GM15510 (cell line): Measurements from ENCODE around the gene TAS2R41.

Experiments used
- POLR2A ChIP-seq: IDR thresholded peaks from 3 replicates; pipeline ENCODE4 v1.6.1; 2011; ENCODE audit warnings: borderline replicate concordance; ENCODE audit not compliant: insufficient read length; ENCODE audit errors: extremely low read depth

TAS2R41 gene

DNA sequence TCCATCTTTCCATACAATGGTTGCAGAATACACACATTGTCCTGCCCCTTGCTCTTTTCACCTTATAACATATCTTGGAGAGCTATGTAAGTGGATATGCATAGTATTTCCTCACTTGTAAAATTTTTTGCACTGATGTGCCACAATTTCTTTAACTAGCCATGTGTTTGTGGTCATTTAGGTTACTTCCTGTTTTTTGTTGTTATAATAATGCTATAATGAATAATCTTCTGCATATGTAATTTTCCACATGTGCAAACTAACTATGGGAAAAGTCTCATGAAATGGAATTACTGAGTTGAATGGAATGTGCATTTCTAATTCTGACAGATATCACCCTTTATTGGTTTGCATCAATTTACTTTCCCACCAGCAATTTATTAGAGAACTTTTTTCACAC is 2.8 kb downstream of the TAS2R41 start:
- TF ChIP-seq POLR2A, result no peak

DNA sequence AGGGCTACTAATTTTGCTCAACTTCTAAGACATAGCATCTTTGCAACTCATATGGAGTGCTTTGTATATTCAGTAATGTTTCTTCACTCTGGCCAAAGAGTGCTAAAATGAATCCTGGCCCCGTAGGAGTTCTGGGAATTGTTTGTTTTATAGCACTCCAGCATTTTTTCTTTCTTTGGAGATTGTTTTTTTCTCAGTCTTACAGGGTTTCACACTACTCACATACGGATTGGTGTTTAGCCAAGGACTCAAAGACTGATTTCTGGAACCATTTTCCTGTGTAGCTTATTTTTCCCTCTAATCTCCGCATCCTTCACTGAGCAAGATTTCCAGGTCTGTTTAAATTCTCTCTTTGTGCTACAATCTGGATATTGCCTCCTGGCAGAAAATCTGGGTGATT is 6.4 kb downstream of the TAS2R41 start:
- no peak for TF ChIP-seq POLR2A

DNA sequence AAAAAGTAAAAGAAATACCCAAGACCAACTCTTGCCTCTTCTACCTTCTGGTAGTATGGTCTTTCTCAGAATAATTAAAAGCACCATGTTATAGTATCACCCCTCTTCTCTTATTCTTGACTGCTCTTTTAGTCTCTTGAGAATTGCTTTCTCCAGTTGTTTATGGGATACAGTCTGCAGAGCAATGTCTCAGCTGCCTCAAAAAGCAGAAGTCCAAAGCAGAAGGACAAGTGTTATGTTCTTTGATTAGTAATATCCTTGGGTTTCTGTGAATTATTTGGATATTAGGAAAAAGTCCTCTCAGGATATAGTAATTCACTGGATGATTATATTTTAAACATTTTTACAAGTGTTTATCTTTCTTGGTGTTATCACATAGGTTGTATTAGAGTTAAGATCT is 7.4 kb downstream of the TAS2R41 start:
- no peak for TF ChIP-seq POLR2A

DNA sequence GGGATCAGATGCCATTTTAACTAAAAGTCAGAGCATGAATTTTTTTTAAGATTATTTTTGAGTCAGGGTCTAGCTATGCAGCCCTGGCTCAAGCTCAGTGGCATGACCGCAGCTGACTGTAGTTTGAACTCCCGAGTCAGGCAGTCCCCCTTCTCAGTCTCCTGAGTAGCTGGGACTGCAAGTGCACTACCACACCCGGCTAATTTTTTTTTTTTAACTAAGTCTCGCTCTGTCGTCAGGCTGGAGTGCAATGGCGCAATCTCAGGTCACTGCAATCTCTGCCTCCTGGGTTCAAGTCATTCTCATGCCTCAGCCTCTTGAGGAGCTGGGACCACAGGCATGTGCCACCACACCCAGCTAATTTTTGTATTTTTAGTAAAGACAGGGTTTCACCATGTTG is 7.8 kb downstream of the TAS2R41 start:
- TF ChIP-seq POLR2A, result no peak

DNA sequence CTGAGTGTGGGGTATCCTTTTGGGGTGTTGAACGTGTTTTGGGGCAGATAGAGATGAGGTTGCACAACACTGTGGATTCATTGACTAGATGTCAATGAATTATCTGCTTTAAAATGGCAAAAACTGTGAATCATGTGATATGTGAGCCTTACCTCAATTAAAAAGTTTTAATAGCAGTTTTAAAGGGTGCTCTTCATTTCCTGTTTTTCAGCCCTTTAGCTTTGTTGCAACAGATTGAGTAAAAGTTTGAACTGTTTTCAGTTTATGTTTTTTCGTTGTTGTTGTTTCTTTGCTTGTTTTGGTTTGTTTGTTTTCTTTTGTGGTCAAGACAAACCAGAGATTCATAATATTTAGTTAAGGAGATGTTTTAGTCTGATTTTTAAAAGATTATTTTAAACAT is 9.4 kb downstream of the TAS2R41 start:
- TF ChIP-seq POLR2A, result no peak

DNA sequence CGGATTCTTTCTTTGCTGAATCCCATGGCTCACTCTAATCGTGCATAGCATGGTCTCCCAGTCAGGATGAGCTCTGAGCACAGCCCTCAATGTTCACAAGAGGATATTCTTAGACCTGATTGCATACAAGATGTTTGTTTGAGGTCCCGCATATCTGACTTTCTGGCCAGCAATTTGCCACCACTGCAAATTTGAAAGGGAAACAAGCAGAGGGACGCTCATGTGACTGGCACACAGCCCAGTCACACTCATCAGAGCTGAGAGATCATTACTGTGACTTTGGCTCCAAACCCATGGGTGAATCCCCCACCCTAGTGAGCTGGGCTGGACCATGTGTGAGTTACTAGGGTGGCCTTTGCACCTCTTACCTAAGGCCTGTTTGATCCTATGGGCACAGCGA is 9.9 kb downstream of the TAS2R41 start:
- no peak for TF ChIP-seq POLR2A

DNA sequence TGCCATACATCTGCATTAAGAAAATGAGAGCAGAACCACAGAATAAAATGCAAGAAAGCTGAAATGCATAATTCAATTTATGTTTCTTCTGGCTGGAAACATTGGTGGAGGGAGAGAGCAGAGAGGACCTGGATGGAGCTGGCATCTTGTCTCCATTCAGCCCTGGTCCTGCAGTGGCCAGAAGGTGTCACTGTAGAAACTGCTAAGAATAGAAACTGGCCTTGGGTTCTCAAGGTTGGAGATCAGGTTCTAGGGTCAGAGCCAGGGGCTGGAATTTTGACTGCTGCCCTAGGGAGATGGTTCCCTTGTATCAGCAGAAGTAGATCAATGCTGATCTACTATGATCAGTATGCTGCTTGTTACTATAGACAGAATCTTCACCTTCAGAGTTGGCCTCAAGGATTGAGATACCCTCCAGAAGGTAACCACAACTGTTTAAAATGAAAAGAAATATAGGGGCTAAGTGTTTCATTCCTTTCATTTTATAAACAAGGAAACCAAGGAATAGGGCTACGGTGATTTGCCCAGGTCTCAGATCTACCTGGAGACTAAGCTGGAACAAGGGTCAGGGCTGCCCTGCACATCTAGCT is 13.1 kb downstream of the TAS2R41 start:
- no peak for TF ChIP-seq POLR2A

DNA sequence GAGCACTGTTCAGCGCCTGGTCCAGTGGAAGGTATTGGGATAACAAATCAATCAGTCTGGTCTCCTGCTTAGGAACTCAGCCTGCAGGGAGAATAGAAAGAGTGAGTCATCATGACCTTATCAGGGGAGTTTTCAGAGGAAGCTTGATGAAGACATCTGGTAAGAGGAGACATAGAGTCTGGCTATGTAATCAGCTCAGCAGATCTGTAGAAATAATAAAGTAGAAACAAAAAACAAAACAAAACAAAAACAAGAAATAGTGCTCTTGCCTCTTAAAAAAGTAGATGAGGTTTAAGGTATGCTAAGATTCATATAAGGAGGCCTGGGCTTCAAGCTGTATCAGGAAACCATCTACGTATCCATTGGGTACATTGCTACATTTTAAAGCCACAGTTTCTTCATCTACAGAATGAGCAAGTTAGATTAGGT is 14.4 kb downstream of the TAS2R41 start:
- no peak for TF ChIP-seq POLR2A

DNA sequence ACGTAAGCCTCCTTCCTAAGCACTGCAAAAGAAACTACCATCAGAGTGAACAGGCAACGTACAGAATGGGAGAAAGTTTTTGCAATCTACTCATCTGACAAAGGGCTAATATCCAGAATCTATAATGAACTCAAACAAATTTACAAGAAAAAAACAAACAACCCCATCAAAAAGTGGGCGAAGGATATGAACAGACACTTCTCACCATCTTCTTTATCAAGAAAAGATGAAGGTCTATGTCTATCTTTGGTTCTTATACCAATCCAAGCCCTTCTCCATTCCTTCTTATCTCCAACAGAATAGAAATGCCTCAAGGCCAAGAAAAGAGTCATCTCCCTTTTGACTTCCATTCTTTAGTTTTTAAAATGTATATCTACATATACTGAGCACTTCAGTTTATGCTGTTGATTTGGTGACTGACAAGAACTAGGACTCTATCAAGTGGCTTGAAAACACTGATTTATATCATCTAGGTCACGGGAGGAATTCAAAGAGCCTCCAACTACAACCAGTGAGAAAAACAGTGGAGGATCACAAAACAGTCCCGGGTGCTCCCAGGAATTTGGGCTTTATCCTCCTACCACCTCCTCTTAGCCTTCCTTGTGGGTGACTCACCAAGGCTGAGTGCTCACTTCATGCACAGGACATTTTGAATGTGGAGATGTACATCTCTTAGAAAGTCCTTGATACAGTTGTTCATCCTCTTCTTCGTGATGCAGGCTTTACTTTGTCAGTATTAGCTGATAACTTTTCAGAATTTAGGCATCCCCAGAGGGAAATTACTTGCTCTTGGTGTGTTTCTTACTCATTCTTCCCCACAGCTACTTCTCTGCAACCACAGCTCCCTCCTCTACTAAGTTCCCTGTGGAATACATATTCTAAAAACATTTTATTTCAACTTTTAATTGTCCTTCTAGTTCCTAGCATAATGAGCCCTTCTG is 15.4 kb downstream of the TAS2R41 start:
- TF ChIP-seq POLR2A, result no peak

DNA sequence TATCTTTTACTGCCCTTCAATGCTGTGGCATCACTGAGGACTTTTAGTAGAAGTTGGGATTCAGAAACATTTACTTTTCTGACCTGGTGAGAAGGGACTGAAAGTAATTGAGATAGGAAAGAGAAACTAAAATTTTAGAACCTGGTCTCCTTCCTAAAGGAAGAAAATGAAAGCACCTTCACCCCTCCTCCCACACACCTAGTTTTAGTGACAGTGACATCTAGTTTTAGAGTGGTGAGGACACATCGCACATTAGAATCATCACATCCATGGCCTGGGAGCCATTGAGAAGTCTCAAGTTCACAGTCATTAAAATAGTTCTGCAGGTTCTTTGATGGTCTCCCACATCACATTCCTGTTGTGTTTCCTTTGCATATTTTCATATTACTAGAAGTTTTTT is 16.1 kb downstream of the TAS2R41 start:
- TF ChIP-seq POLR2A, result no peak

DNA sequence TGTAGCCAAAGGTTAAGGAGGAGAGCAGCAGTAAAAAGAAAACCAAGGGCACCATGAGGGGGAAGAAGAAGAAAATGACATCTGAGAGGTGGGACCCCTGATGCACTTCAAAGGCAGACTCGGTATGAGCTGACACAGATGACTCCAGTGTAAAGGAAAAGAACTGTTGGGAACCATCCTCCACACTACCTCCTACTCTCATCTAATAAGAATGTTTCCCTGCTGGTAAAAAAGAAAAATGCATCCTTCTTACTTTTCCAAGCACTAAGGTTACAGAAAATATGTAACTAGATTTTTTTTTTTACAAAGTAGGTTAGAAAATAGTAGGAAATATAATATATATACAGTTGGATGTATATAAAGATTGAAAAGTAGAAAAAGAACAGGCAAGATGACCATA is 16.9 kb downstream of the TAS2R41 start:
- TF ChIP-seq POLR2A, result no peak

DNA sequence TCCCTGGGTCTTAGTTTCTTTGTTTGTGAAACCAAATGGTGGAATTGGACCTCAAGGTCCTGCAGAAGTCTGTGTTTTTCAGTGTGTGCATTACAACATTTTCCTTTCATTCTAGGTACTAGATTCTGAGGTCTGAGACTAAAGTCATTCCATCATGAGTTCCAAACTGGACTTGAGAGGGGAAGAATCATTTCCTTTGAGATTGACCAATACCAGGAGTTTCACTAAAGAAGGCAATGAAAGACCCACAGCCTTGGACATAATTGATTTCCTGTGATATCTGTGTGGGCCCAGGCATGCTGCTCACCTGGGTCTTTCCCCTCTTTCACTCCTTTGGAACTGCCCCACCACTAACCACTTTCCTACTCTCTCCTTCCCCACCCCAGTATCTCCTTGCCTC is 18.2 kb downstream of the TAS2R41 start:
- TF ChIP-seq POLR2A, result no peak

DNA sequence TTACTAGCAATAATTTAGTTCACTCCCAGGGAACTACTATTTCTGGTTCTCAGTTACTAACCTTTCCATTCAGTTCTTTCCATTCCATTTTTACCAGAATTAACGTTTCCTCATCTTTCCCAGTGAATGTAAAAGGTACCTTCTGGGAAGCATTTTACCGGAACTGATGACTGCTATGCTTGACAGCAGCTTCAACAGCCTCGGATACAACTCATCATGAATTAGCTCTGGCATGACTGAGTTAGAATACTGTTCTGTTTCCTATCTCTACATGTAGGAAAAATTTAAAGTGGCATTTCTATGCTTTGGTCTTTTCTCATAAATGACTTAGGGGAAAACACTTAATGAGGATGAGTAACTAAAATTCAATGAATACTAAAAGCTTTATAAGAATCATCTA is 18.6 kb downstream of the TAS2R41 start:
- no peak for TF ChIP-seq POLR2A

DNA sequence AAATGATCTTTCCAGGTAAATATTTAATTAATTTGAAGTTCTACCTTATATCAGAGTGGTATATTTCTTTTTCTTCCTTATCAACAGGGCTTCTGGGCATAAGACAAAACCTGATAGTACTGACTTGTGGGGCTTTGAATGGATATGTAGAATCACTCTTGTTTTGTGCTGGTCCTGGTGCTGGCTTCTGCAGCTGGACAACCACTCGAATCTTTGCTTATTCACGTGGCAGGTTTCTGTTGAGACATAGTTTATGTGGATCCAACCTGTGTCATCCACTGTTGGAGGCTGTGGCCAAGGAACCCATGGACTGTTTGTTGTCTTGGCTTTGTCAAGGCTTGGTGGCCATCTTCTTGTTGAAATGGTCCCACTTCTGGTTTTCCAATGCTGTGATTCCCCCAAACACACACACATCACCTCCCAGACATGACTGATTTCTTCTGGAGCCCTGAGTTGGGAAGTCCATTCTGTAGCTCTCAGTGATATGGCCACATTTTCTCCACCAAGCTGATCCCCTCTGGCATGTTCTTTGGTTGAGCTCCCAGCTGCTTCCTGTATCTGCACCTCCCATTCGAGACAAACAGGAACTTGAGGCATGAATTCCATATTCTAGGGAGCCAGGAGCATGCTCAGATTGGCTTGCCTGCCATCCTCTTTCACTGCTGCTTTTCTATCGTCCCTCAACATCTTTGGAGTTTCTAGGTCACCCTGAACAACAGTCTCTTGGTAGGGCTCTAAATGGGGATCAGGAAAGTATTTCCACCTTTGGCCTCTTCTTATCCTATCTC is 19.5 kb downstream of the TAS2R41 start:
- TF ChIP-seq POLR2A, result no peak

DNA sequence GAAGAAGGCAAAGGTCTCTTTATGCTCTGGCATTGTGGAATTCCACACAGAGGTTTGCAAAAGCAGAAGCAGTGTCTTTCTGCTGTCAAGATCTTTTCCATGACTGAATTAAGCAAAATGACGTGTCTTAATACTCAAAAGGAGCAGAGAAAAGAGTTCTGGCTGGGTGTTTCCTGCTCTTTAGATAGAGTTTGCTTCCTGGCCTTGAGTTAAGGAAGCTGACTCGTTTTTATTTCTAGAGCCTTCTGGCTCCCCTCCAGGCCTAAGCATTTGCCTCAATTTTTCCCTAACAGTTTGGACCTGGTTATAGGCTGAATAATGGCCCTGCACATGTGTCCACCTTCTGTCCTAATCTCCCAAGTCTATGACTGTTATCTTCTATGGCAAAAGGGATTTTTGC is 21.6 kb downstream of the TAS2R41 start:
- no peak for TF ChIP-seq POLR2A

DNA sequence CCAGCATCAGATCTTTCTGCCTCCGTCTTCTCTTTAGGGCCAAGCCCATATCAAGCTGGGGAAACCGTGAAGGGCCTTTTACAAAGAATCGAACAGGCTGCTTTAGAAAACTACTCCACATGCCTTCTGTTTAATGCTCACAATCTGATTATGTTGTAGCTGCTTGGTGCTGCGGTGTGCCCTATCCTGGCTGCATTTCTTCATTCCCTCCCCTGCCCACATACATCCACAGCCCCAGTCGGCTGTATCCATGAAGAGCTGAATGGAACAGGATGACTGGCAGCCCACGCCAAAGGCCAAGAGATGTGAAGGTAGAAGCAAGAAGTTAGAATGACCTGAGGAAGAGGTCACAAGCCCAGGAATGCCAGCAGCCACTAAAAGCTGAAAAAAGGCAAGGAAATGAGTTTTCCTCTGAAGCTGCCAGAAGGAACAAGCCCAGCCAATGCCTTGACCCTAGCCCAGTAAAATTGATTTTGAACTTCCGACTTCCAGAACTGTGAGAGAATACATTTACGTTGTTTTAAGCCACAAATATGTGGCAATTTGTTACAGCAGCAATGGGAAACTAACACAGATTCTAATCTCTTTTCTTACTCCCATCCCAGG is 22.2 kb downstream of the TAS2R41 start:
- TF ChIP-seq POLR2A, result no peak

DNA sequence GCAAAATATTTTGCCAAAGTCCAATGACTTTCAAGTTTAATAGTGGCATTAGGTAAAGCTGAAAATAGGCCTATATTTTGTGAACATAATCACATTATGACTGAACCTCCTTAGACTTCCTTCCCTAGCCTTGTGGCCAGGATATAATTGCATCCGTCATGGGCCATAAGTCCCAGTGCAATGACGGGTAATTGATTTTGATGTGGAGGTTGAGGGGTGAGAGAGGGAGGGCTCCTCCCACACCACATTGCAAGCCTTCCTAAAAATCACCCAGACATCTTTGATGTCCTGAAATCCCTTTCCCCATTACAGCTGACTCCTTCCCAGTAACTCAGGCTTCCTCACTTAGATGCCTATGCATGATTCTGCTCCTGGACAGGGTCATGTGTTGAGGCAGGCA is 25.6 kb downstream of the TAS2R41 start:
- TF ChIP-seq POLR2A, result no peak
